ENCODE results near the gene AMOTL1.
A peak's percentile ranks its signal among the peaks of the same experiment; 100 is the strongest.

The AMOTL1 gene

DNA sequence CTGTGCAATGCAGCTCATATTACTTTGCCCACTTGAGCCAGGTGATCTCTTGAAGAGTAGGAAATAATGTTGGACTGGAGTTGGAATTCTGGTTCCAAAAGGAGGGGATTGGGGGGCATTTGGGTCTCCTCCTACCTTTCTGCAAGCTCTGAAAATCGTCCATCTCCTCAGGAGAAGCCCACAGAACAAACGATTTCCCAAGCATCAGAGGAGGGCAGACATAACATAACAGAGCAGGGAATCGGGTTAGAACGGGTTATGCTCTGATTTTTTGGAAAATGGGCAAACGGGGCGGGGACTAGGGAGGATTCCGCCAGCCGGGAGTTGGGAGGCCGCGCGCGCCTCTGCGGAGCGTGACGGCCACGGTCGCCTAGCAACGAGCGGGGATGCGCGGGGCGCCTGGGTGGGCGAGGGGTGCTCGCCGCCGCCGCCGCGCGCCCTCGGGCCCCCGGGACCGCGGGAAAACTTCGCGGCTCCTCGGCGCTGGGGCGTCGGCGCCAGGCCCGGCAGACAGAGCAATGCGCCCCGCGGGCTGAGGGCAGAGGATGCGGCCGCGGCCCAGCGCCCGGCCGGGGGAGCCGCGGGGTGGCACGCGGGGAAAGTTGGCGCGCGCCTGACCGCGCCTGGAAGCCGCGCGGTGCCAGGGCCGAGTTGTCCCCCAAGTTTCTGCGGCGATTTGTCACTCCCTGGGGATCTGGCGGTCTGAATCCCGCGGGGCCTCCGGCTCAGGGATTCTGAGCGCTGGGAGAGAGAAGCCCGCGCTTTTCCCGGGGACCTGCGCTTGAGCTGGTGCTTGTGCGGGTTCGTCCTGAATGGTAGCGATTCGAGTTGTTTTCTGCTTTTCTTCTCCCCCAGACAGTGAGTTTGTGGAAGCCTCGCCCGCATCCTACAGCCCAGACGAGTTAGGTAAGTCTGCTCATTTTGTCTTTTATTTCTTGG is 27.8 kb upstream of the AMOTL1 start:
- H3K4me3 ChIP-seq (ENCODE audit: low read depth, low read length) = peak overlapping the region; percentile 54
- DNase-seq (ENCODE audit: low read depth) = no peak

DNA sequence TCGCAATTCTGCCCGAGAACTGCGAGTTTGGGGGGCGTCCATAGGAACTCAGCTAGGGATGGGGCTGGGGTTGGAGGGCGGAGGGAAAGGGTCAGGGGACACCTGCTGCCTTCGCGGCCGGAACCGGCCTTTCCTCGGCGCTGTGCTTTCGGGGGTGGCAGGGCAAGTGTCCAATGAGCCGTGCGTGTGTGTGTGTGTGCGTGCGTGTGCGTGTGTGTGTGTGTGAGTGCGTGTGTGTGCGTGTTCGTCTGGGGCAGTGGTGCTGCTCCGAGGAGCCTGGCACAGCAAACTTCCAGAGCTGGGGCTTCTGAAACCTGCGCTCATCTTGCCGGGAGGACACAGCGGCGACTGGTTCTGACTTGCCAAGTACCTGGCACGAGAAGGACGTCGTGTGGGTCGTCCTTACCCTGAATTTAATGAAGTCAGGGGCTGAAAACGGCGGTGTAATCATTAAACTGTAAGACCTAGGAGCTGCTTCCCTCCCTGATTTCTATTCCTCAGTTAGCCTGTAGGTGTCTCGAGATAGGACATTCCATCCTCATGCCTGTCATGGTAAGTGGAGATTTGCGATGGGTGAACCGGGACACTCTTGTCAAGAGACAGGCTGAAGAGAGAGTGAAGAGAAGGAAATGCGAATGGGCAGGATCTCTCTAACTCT is 27.0 kb upstream of the AMOTL1 start:
- H3K4me3 ChIP-seq (ENCODE audit: low read depth, low read length) = peak overlapping the region; percentile 54
- DNase-seq (ENCODE audit: low read depth) = no peak

DNA sequence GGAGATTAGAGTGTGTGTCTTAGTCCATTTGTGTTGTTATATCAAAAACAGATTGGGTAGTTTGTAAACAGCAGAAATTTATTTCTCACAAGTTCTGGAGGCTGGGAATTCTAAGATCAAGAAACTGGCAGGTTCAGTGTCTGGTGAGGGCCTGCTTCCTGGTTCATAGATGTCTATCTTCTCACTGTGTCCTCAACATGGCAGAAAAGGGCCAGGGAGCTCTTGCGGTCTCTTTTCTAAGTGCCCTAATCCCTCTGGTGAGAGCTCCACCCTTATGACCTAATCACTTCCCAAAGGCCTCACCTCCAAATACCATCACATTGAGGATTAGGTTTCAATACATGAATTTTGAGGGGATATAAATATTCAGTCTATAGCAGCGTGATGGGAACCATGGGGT is 25.5 kb upstream of the AMOTL1 start:
- H3K4me3 ChIP-seq (ENCODE audit: low read depth, low read length) = no peak overlapping the region
- no peak for DNase-seq (ENCODE audit: low read depth)

DNA sequence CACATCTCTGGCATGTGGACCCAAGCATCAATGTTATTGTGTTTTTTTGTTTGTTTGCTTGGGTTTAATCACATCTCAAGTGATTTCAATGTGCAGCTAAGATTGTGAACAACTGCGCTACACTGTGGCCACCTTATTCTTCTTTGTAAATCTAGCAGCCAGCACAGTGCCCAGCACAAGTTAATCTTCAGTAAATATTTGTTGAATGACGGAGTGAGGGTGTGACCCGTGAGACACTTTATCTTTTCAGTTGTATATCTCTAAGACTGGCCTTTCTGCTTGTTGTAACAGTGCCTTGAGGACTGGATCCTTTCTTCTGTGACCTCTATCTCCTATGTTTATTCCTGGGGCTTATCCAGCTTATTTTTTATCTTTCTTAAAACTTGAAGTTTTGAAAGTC is 21.4 kb upstream of the AMOTL1 start:
- no peak for DNase-seq (ENCODE audit: low read depth)
- H3K4me3 ChIP-seq (ENCODE audit: low read depth, low read length) = no peak overlapping the region

DNA sequence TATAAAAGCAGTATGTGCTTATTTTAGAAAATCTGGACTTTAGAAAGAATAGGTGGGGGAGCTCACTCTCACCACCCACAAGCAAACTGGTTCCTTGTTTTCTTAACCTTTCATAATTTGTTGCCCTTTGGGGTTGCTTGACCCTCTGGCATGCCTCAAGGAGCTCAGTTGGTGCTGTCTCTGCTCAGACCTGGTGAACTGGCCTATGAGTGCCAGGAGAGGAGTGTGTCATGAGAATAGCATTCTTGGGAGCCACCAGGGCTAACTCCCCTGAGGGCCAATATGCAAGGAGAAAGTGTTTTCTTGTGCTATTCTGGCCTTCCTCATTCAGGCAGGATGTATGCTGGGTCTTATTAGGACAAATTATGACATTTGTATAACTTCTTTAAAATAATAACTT is 21.0 kb upstream of the AMOTL1 start:
- no peak for DNase-seq (ENCODE audit: low read depth)
- H3K4me3 ChIP-seq (ENCODE audit: low read depth, low read length) = no peak overlapping the region

DNA sequence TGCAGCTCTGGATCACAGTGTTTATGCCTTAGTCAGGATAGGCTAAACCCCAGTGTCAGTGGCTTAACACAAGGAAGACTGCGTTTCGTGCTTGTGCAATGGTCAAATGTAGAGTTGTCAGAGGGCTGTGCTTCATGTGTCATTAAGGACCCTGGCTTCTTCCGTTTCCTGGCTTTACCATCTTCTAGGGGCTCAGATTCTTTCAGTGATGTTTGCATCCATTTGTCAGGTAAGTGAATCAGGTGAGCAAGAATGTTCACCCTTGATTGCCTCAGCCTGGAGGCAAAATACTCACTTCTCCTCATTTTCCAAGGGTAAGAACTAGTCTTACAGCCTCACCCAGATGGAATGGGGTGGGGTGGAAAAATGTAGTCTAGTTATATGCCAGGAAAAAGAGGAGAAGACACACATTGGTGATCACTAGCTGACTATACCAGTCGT is 20.5 kb upstream of the AMOTL1 start:
- no peak for DNase-seq (ENCODE audit: low read depth)
- no peak overlapping the region for H3K4me3 ChIP-seq (ENCODE audit: low read depth, low read length)

DNA sequence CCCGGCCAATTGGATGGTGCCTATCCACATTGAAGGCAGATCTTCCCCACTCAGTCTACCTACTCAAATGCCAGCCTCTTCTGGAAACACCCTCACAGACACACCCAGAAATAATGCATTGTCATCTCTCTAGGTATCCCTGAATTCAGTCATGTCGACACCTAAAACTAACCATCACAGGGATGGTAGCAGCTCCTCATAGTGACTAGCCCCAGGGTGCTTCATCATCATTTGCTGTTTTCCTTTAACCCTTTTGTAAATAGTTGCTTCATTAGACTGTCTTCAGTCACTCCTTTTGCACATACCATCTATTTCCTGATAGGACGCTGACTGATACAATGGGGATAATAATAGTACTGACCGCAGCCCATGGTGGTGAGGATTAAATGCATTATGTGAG is 18.8 kb upstream of the AMOTL1 start:
- H3K4me3 ChIP-seq (ENCODE audit: low read depth, low read length) = no peak overlapping the region
- DNase-seq (ENCODE audit: low read depth) = no peak

DNA sequence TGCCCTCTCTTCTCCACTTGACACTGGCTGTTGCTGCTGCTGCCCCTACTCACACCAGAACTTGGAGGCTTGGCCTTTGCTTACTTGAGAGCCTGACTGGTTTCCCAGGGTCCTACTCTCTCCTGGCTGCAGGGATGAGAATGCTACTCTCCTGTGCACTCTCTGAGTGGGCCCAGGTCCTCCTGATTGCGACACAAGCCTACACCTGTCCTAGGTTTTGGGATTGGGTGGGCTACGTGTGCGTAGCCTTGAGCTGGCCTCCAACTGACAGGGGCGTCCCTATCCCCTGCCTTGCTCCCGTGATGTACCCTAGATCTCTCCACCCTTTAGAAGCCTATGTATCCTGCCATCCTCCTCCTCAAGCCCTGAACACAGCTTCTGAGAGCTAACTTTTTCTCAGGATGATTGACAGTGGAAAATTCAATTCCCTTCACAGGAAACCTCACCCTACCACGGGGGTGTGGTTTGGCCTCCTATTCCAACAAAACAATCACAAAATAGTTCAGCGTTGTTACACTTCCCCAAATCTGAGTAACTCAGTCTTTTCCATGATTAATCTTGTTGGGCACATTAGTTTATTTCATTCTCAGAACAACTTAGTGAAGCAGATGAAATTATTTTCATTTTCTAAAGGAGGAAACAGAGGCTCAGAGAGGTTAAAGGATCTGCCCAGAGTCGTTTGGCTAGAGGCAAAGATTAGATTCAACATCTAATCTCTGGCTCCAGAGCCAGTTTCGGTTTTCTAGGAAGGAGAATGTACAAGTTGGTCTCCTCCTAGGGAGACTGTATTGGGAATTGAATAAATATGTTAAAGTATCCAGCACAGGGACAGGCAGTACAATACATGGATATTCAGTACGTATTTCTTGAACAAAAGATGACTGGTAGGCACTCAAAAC is 17.6 kb upstream of the AMOTL1 start:
- no peak overlapping the region for H3K4me3 ChIP-seq (ENCODE audit: low read depth, low read length)
- DNase-seq (ENCODE audit: low read depth) = no peak

DNA sequence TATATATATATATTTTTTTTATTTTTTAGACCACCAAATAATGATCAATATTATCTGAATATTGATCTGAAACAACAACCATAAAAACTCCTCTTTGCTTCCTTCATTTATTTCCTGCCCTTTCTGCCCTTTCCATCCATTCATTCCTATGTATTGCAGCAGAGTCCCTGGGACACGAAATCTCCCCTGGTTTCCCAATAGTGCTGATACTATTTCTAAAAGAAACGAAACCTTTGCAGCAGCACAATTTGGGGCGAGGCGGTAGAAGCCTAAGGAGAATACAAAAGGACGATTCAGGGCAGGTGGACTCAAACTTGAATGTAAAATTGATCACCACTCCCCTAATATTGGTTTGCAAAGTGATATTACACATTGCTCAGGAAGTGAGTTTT is 16.9 kb upstream of the AMOTL1 start:
- H3K4me3 ChIP-seq (ENCODE audit: low read depth, low read length) = no peak overlapping the region
- DNase-seq (ENCODE audit: low read depth) = no peak

DNA sequence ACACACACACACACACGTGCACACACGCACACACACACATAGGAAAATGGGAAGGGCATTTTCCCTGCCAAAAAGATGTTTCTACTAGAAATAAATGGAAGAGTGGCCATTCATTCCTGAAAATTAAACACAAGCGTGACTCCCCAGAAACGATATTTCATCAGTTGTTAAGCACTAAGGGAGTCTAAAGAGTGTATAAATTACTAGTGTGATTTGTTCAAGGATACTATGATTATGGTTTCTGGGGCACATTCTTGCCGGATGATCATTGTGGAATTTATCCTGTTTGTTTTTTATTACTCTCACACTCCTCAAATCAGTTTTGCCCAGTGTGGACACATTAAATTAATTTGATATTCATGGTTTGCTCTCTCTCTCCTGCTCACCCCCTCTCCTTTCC is 16.4 kb upstream of the AMOTL1 start:
- DNase-seq (ENCODE audit: low read depth) = no peak

DNA sequence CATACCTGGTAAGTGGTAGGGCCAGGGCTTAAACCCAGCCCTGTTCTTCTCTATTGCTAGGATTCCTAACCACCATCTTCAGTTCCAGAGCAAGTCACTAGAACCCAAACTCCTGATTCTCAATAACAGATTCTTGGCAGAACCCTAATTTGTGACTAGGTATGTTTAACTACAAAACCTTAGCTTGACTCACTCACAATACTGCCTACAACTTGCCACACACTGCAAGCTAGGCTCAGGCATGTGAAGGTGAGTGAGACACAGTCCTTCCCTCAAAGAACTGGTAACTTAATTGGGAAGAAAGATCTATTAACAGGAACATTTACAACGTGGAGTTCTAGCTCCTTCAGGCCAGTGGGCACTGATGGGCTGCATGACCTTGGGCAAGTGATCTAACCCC is 14.5 kb upstream of the AMOTL1 start:
- DNase-seq (ENCODE audit: low read depth) = no peak
- no peak overlapping the region for H3K4me3 ChIP-seq (ENCODE audit: low read depth, low read length)

More for the DNA sequence above, 16.4 kb upstream of the AMOTL1 start:
- H3K4me3 ChIP-seq (ENCODE audit: low read depth, low read length) = no peak overlapping the region

DNA sequence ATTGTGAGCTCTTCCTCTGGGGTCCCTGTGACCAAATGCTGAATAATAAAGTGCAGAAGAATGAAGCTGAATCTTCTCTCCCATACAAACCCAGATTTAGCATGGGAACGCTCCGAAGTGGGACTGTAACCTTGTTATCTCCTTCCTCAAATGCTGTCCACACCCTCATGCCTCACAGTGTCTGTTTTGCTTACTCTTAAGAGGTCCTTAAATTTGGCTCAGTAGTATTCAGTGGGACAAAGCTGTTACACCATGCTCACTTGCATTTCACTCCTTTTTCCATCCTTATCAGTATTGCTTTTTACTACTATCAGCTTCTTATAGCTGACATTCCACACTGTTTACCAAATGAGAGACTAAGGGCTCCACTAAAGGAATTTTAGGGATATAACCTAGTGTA is 13.8 kb upstream of the AMOTL1 start:
- no peak overlapping the region for H3K4me3 ChIP-seq (ENCODE audit: low read depth, low read length)
- no peak for DNase-seq (ENCODE audit: low read depth)

DNA sequence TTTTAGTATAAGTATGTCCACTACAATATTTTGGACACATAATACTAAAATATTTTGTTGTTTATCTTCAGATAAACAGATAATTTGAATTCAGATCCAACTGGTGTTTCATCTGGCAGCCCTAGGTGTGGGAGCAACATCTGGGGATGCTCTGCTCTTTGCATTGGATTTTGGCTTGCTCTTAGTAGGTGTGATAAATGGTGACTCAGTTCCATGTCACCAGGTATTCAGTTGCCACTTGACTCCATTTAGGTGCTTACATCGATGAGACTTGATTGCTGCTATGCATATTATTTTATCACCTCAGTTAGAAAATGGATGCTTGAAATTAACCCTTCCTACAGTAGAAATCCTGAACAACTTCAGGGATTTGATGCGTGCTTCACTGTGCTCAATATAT is 13.3 kb upstream of the AMOTL1 start:
- DNase-seq (ENCODE audit: low read depth) = no peak
- no peak overlapping the region for H3K4me3 ChIP-seq (ENCODE audit: low read depth, low read length)

DNA sequence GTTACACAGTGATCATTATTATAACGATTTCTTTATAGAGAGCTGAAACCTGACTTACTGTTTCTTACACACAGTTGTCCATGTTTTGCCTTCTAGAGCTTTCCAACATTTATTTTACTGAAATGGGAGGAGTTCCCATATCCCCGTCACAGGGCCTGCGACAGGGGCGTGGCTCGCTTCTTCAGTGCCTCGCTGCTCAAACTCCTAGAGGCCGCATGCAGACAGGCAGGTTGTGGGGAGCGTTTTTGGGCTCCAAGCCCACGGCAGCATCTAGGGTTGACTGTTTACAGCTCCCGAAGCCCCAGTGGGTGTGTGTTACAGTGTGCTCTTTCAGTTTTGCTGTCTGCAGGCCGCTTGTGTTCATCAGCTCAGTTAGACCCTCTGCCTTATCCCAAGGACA is 12.7 kb upstream of the AMOTL1 start:
- no peak overlapping the region for H3K4me3 ChIP-seq (ENCODE audit: low read depth, low read length)
- no peak for DNase-seq (ENCODE audit: low read depth)

DNA sequence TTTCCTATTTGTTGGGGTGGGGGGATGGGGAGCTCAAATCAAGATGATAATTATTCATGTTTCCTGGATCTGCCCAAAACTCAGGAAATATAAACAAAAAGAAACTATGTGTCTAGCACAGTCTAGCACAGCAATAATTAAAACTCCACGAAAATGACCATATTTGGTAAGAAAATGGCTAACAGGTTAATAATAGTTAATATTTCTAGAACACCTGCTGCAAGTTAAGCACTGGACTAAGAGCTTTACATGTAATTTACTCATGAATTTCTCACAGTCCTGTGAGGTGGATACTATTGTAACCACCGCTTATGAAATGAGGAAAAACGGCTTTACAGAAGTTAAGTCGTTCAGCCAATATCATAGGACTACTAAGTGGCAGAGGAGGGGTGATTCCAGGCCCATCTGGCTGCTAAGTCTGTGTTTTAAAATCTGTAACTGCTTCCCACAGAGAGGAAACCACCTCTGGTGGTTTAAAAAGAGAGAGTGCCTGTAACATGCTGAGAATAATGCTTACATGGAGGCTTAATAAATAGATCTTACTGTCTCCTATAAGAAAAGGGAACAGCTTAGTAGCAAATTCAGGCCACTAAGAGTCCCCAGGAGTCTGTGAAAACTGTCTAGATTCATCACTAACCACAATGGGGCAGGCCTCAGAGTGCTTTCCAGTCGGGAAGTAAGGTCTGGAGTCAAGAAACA is 11.0 kb upstream of the AMOTL1 start:
- no peak overlapping the region for H3K4me3 ChIP-seq (ENCODE audit: low read depth, low read length)
- DNase-seq (ENCODE audit: low read depth) = no peak

DNA sequence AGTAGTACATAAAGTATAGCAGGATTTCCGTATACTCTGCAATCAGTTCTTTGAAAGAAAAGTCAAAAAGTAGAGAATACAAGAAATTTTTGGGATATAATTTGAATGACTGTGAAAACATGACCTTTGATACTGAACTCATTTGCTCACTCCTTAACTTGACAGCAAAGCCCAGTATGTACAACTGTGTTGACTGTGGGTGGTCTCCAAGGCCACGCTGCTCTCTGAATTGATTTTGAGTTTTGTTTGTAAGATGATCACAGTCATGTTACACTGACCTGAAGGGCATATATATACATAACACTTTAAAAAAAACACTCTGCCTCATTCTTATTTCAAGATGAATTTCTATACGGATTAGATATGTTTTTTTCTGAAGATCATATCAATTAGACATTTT is 9.5 kb upstream of the AMOTL1 start:
- H3K4me3 ChIP-seq (ENCODE audit: low read depth, low read length) = no peak overlapping the region
- DNase-seq (ENCODE audit: low read depth) = no peak

DNA sequence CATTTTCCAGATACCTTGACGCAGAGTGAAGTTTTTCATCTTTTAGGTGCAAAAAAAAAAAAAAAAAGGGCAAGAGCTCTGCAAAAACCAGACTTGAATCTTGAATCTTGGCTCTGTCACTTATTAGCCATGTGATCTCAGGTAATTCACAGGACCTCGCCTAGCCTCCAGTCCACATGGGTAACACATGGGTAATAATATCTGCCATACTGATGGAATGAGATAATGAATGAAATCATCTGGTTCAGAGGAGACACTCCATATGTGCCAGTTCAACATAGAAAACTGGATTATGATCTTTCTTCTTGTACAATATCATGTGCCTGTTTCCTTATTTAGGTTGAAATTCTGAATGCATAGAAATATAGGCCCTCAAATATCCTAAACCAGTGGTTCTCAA is 8.6 kb upstream of the AMOTL1 start:
- H3K4me3 ChIP-seq (ENCODE audit: low read depth, low read length) = no peak overlapping the region
- no peak for DNase-seq (ENCODE audit: low read depth)

DNA sequence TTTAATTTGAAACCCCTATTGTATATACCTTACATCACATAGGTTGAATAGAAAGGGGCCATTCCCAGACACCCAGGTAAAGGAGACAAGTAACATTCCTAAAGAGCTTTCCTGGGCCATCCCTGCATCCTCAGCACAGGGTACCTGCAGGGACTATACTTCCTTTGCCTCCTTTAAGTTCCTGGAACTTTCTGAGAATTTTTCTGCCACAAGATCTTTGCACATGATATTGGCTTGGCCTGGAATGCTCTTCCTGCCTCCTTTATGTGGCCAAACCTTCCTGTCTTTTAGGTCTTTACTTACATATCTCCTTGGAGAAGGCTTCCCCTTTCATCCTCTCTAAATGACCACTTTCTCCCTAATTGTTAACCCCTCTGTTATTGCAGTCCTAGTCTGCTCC is 7.9 kb upstream of the AMOTL1 start:
- DNase-seq (ENCODE audit: low read depth) = no peak
- no peak overlapping the region for H3K4me3 ChIP-seq (ENCODE audit: low read depth, low read length)

DNA sequence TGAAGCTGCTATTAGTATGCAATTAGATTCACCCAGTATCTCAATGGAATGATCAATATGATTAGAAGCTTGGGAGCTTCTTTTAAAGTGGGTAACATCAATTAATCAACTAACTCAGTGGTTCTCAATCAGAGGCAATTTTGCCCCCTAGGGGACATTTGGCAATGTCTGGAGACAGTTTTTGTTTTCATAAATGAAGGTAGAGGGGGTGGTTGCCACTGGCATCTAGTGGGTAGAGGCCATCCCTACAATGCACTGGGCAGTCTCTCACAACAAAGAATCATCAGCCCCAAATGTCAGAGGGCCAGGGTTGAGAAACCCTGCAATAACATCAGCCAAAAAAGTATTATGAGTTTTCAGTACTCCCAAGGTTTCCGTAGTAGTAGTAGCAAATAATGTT is 5.9 kb upstream of the AMOTL1 start:
- DNase-seq (ENCODE audit: low read depth) = no peak
- H3K4me3 ChIP-seq (ENCODE audit: low read depth, low read length) = no peak overlapping the region

Measured in skeletal muscle cell (primary cell).